CD4-positive, alpha-beta T cell treated with Interleukin-2 at 100 ng/mL for 4 hours (primary cell): ENCODE data around the gene MMP17.
"Not testable (repeated sequence)": the region's sequence is repeated elsewhere in the genome, so short reads cannot be mapped to it uniquely, and the experiment has no call there.

Source experiments
- DNase-seq: peaks from one replicate; pipeline ENCODE4 v3.0.0-alpha.2; 2020; ENCODE audit warnings: low spot score

The MMP17 gene

DNA sequence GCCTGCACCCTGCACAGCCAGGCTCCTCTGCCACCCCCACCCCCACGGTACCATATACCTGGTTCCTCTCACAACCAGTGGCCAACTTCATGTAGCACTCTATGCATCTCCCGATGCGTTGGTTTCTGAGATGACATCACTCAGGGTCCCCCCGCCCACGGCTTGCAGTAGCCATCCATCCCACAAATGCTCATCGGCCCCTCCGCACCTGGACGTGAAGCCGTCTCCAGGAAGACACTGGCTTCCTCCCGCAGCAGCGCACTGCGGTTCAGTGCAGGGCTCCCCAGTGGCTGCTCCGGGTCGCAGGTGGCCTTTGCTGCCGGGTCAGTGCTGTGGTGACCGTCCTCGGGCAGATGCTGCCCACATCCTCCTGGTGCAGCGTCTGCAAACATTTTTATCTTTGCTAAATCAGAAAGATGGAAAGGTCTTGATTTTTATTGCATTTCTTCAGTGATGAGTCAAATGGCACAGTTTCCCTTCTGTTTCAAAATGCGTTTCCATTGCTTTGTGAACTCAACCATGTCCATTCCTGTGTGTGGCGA, 27.5 kb upstream of the MMP17 start:
- no peak for DNase-seq

DNA sequence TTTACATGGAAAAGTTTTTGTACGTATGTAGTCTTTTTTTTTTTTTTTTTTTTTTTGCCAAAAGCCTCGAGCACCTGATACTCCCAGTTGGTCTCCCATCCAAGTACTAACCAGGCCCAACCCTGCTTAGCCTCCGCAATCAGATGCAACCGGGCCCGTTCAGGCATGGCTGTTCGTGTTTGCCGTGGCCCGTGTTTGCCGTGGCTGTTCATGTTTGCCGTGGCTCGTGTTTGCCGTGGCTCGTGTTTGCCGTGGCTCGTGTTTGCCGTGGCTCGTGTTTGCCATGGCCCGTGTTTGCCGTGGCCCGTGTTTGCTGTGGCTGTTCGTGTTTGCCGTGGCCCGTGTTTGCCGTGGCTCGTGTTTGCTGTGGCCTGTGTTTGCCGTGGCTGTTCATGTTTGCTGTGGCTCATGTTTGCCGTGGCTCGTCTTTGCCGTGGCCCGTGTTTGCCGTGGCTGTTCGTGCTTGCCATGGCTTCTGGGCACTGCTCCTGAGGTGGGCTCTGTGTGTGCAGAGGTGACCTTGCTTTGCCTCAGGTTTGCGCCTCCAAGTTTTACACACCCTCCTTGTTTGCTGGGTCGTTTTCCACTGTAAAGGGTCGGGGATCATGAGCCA, 26.8 kb upstream of the MMP17 start:
- DNase-seq, result no peak

DNA sequence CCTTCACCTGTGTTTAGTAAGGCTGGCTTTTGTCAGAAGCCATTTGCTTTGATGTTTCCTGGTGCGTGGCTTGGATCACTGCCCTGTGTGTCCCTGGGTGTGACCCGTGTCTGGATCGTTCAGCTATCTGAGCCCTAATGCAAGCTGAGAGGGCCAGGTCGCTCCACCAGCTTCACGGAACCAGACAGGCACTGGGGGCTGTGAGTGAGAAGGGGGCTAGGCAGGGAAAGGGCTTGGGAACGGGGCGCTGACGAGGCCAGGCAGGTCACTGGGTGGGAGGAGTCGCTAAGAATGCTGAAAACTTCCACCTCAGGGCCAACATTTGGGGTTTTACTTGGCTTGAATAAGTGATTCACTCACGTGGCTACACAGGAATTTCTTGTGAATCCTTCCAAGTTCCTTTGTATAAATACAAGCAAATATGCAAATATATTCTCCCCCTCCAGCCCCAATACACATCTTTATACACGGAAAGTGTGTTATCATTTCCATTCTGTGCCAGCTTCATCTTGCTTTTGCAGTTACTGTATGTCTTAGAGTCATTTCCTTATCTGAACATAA, 24.2 kb upstream of the MMP17 start:
- no peak for DNase-seq

DNA sequence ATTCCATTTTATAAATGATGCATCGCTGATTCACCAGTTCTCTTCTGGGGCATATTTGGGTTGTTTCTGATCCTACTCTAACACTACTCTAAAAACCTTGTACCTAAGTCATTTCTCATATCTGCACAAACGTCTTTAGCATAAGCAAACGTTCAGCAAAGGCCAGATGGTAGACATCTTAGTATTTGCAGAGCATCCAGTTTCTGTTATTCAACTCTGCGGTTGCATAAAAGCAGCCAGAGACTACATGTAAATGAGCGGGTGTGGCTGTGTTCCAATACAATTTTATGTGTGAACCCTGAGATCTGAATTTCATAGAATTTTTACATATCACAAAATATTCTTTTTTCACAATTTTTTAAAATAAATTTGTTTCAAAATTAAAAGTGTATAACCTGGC, 22.8 kb upstream of the MMP17 start:
- DNase-seq, result no peak

DNA sequence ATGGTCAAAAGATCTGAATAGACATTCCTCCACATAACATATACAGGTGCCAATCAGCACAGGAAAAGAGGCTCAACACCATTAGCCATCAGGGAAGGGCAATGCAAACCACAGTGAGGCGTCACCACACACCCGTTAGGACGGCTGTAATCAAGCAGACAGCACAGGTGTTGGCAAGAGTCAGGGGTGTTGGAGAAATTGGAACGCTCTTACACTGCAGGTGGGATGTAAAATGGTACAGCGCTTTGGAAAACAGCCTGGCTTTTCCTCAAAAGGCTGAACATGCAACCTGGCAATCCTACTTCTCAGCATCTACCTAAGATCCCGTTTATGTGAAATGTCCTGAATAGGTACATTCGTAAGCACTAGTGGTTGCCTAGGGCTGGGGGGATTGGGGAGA, 21.5 kb upstream of the MMP17 start:
- DNase-seq, result no peak

DNA sequence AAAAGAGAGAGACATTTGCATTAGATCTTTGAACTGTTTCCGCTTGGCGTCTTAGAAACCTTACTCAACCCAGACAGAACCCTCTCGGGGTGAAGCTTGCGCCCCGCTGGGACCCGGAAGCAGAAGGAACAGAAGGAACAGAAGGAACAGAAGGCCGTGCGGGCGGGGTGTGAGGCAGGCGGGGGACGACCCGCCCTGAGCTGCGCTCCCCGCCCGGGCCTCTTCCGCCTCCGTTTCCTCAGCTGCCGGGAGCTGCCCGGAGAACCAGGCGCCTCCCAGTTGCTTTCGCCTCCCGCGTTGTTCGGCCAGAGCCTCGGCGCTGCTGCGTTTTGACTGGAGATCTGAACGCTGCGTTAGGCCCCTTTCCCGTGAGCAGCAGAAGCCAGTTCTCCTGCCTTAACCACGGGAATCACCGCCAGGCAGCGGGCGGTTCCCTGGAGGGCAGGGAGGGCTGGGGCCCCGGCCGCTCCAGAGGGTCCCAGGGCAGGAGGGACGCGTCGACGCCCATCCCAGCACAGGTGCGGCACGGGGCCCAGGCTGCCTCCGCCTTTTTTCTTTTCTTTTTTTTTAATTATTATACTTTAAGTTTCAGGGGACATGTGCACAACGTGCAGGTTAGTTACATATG, 19.3 kb upstream of the MMP17 start:
- peak; percentile 26 for DNase-seq

DNA sequence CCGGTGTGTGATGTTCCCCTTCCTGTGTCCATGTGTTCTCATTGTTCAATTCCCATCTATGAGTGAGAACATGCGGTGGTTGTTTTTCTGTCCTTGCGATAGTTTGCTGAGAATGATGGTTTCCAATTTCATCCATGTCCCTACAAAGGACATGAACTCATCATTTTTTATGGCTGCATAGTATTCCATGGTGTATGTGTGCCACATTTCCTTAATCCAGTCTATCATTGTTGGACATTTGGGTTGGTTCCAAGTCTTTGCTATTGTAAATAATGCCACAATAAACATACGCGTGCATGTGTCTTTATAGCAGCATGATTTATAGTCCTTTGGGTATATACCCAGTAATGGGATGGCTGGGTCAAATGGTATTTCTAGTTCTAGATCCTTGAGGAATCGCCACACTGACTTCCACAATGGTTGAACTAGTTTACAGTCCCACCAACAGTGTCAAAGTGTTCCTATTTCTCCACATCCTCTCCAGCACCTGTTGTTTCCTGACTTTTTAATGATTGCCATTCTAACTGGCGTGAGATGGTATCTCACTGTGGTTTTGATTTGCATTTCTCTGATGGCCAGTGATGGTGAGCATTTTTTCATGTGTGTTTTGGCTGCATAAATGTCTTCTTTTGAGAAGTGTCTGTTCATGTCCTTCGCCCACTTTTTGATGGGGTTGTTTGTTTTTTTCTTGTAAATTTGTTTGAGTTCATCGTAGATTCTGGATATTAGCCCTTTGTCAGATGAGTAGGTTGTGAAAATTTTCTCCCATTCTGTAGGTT, 18.5 kb upstream of the MMP17 start:
- DNase-seq, result not testable (repeated sequence)

DNA sequence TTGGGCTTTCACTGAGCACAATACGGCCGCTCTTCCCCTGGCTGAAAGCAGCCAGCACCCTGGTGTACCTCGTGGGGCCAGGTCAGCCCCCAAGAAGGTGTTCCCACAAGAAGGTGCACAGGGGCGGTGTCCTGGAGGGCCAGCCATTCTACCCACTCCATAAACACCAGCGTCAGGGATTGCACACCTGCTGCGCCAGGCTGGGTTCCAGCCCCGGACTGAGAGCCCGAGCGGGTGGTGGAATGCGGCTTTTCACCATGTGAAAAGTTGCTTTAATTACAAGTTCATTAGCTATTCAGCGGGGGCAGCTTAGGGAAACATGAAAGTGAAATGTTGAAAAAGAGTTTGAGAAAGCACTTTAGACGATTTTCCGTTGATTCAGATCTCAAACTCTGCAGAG, 17.5 kb upstream of the MMP17 start:
- no peak for DNase-seq

DNA sequence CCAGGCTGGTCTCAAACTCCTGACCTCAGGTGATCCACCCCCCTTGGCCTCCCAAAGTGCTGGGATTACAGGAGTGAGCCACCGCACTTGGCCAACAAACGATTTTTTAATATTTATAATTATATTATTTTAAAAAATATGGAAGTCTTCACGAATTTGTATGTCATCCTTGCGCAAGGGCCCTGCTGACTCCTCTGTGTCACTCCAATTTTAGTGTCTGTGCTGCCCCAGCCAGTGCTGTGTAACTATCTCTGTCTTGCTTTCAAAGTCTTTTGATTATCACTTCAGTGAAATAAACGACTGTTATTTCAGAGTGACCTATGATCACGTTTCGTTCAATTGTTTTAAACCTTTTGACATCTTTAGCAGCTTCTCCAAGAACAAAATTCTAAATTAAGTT, 13.1 kb upstream of the MMP17 start:
- DNase-seq, result no peak

DNA sequence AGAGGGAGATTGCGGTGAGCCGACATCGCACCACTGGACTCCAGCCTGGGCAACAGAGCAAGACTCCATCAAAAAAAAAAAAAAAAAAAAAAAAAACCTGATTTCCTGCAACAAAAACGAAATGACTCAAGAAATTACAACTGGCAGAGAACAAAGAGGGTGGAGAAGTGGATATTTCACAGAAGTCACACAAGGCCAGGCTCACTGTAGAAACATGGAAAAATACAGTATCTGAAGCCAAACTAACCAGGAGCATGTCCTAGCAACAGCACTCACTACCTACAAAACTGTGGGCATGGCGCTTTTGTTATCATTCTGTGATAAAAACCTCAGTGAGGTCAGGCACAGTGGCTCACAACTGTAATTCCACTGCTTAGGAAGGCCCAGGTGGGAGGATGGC, 11.7 kb upstream of the MMP17 start:
- no peak for DNase-seq

DNA sequence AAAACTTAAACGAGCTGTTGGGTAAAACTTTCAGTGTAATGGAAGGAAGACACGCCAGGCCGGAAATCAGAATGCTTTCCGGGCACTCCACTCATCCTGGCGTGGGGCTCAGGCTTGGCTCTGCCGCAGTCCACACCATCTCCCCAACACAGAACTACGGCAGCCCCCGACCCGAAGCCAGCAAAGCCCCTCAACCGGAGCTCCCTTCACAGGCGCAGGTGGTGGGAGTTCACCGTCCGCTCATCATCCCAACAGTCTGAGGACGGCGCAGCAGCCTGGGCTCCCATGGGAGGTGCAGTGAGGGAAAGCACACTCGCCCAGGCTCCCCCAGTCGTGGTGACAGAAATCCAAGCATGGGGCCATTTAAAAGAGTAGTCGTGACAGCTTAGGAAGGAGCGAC, 11.0 kb upstream of the MMP17 start:
- no peak for DNase-seq

DNA sequence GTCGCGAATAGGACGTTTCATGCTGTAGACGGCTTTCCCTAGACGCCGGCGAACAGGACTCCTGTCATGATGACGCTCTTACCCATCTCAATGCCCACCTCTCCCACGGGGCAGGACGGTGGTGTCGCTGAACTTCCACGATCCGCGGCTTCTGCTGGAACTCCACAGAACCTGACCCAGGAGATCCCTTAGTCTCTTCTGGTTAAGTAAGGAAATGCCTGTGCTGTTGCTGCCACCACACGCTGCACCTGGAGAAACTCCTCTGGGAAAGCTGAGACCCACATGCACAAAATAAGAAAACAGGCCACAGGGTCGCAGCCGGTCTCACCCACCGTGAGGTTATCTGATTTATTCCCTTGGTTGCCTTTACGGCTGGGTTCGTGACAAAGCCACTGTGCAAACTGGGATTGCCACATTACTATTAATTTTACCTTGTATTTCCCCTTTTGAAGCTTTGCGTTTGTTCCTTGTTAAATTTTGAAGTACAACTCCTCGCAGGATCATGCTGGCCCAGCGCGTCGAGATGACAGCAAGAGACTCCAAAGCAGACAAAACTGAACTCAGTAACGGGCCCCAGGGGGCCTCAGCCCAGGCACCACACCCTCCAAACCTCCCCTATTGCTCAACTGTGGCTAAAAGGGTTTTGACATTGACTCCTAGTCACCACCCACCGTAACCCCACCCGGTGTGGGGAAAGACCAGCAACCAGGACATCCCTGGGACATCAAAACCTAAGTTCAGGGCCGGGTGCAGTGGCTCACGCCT, 9.2 kb upstream of the MMP17 start:
- DNase-seq, result no peak

DNA sequence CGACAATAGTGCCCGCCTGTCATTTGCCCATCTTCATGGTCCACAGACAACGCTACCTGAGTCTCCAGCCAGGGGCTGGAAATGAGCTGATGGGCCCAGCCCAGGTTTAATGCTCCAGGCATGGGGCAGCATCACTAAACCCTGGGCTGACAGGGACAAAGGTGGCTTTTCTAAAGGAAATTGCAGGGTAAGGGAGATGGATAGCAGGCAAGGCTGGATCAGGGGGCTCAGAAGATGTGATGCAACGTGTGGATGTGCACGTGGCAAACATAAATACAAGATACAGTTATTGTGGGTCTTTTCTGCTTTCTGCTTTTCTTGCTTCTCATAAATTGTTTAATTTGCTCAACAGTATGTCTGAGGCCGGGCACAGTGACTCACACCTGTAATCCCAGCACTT, 3.7 kb upstream of the MMP17 start:
- no peak for DNase-seq

DNA sequence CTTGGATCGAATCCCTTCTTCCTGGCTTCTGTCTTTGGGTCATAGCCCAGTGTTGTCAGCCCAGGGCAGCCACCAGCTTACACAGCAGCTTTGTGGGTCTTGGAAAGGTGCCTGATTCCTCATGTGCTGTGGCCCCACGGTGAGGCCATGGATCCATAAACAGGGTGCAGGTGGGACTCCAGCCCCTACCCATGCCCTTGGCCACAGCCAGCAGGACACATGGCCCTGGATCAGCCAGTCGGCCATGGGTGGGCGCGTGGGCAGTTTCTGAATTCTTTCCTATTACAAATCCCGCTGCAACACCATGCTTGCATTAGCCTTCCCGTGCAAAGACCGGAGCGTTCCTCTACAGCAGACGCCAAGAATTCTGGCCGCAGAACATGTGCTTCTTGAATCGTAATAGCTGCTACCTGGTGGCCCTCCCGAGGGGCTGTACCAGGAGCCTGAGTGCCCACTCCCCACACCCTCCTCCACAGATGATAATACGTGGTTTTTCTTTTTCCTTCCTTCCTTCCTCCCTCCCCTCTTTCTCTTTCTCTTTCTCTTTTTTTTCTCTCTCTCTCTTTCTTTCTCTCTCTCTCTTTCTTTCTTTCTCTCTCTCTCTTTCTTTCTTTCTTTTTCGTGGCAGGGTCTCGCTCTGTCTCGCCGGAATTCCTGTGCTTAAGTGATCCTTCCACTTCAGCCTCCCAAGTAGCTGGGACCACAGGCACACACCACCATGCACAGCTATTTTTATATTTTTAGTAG, 2.9 kb upstream of the MMP17 start:
- no peak for DNase-seq

DNA sequence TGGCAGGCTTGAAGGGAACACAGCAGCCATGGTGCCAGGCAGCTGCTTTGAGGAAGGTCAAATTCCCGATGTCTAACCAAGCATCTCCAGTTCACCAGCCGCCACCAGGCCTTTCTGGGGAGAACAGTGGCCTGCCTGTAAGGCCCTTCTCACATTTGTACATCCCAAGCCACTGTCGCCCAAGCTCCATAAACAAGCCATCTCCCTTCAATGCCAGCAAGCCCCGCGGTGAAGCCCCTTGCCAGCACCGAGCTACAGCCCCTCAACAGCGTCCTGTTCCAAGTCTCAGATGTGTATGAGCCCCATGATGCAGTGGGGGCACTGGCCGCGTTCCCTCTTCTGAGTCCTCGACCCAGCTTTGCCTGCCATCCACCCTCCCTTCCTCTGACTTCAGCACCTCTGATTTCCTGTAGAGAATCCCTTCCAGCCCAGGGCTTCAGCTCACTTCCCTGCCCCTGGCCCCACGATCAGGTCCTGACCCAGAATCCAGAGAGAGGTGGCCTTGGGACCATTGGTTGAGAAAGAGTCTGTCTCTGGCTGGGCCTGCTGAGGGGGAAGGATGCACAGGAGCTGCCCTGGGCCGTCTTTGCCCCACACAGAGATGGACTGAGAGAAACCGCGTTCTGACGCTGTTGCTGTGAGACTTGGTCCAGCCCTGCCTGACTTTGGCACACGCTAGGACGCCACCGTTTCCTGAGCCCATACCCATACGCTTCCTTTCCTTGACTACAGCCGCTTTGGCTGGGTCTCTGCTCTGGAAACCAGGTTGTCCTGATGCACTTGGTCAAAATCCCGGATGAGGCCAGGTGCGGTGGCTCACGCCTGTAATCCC, 1.9 kb upstream of the MMP17 start:
- no peak for DNase-seq

DNA sequence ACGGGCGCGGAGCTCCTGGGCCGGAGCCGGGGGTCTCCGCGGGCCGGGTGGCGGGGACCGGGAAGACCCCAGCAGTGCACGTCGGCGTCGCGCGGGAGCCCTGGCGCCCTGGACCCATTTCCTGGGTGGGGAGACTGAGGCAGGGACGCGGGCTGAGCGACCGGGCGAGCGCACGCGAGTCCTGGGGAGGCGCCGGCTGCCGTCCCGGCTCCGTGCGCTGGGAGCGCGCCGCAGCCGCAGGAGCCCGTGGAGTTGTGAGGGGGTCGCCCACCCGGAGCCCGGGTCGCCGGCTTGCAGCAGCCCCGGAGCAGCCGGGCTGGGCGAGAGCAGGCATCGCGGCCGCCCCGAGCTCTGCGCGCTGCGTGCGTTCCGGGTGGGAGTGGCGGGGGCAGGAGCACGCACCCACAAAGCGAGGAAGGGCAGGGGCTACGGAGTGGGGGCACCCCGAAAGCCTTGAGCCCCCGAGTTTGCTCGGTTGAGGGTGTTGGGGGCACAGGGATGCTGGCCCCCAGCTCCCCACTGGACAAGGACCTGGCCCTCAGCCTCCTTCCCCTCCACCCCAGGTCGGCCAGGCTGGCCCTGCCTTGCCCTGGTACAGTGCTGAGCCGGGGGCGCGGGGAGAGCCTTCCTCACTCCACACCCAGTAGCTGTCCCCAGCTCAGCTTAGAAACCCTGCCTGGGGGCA, 620 bp downstream of the MMP17 start:
- no peak for DNase-seq

DNA sequence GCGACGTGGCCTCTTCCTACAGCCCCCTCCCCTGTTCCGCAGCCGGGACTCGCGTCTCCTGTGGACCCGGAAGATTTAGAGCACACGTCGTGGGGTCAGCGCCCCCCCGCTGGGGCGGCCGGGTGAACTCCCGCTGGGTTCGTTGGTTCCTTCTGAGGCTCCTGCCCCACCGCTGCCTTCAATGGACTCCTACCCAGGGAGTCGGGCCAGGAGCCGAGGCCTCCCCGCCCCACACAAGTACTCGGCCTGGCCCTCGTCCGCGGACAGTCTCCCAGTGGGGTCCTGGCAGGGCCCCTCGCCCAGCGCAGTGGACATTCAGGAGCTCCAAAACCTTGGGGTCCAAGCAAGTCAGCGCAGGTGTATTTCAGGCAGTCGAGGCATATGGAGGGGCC, 1.2 kb downstream of the MMP17 start:
- DNase-seq, result no peak

DNA sequence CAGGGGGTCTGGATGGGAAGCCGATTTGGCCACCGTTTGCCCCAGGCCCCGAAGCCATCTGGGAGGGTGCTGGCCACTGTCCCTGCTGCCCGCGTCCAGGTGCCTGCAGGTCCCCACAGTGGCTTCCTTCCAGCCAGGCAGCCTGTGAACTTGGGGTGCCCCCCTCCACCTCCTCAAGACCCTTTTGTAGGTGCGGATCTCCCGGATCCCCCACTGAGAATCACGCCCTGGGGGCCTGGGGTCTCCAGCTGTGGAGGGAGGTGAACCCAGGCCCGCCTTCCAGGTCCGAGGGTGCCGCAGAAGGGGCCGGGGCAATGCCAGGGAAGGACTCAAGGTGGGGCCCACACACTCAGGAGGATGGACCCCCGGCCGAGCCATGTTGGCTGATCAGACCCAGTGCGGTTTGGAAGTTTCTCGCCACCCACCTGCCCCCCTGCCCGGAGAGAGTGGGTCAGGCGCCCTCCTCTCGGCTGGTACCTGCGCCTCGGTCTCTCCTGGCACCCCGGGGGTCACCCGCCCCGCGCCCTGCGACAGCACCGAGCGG, 1.7 kb downstream of the MMP17 start:
- DNase-seq, result no peak

DNA sequence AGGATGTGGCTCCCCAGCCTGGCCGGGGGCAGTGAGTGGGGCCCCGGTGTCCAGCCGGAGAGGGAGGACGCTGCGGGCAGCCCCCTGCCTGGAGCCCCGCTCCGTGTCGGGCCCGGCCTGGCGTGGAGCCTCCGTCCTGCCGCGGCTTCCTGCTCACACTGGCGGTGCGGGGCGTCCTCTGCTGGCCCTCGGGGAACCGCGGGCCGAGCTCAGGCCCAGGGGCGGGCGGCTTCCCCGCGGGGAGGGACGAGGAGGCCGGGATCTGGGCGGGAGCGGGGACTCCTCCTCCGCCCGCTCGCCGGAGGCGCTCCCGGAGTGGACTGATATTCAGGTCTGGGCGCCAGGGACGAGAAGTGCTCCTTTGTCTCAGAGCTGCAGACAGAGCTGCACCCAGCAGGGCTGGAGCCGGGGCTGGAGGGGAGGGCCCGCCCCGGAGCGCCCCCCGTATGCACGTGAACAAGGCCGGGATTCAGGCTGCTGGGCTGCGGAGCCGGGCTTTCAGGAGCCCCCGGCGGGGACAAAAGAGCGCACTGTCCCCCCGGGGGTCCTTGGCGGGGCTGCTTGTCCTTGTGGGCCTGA, 2.2 kb downstream of the MMP17 start:
- DNase-seq, result no peak
